GM18870 (cell line): ENCODE measurements around the gene PRSS57.
"Not testable (repeated sequence)": the region's sequence is repeated elsewhere in the genome, so short reads cannot be mapped to it uniquely, and the experiment has no call there.

Experiments used
- ATAC-seq: cut with Tn5 transposase; IDR thresholded peaks from one replicate; pipeline ENCODE4 v1.9.1; 2021; ENCODE audit warnings: moderate library complexity; ENCODE audit not compliant: unreplicated experiment

Gene PRSS57

GRCh38 chr19:698529-698928, 3.3 kb upstream of the PRSS57 start:
- not testable (repeated sequence) for ATAC-seq

DNA sequence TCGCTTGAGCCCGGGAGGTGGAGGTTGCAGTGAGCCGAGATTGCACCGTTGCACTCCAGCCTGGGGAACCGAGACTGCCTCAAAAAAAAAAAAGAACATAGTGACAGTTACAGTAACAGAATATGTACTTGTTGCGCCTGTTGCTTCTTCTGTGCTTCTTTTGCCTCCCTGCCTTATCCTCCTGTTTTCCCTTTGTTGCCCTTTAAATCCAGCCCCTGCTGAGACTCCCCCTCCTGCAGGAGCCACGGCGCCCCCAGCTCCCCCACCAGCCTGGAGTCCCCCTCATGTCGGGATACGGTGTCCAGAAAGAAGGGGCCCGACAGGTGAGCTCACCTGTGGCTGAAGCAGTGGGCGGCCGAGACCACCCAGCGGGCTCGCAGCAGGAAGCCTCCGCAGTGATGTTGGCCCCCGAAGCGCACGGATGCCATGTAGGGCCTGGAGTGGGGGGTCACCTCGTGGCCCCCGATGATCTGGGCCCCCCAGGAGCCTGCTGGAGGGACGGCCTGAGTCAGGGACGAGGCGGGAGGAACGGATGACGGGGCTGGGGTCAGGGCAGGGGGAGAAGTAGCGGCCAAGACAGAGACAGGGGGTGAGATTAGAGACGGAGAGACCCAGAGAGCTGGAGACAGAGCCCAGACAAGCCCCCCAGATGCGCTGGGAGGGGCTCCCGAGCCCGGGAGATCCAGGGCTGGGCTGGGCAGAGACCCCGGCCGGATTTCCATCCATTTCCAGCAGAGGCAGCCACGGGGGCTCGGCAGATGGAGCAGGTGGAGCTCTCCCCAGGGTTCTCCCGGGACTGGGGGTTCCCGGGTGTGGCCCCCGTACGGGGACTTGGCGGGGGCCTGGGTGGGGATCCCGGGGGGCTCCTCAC, 536 bp downstream of the PRSS57 start:
- no peak for ATAC-seq

GRCh38 chr19:690203-690602, 5.0 kb downstream of the PRSS57 start:
- ATAC-seq, result no peak

- ATAC-seq, result no peak
These were observed 6.3 kb downstream of the PRSS57 start for GRCh38 chr19:688992-689391.

- no peak for ATAC-seq
These were observed 7.0 kb downstream of the PRSS57 start for GRCh38 chr19:688214-688613.

GRCh38 chr19:687569-688166, 7.6 kb downstream of the PRSS57 start:
- ATAC-seq, result no peak

GRCh38 chr19:686589-687297, 8.5 kb downstream of the PRSS57 start:
- no peak for ATAC-seq

GRCh38 chr19:685454-685931, 9.8 kb downstream of the PRSS57 start:
- ATAC-seq, result no peak

DNA sequence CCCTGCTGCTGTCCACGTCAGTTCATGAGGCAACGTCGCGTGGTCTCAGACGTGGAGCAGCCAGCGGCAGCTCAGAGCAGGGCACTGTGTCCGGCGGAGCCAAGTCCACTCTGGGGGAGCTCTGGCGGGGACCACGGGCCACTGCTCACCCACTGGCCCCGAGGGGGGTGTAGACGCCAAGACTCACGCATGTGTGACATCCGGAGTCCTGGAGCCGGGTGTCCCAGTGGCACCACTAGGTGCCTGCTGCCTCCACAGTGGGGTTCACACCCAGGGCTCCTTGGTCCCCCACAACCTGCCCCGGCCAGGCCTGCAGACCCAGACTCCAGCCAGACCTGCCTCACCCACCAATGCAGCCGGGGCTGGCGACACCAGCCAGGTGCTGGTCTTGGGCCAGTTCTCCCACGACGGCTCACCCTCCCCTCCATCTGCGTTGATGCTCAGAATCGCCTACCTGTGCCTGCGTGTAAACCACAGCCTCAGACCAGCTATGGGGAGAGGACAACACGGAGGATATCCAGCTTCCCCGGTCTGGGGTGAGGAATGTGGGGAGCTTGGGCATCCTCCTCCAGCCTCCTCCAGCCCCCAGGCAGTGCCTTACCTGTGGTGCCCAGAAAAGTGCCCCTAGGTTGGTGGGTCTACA, 12.5 kb downstream of the PRSS57 start:
- ATAC-seq, result no peak

GRCh38 chr19:681029-682019, 13.9 kb downstream of the PRSS57 start:
- ATAC-seq, result no peak

DNA sequence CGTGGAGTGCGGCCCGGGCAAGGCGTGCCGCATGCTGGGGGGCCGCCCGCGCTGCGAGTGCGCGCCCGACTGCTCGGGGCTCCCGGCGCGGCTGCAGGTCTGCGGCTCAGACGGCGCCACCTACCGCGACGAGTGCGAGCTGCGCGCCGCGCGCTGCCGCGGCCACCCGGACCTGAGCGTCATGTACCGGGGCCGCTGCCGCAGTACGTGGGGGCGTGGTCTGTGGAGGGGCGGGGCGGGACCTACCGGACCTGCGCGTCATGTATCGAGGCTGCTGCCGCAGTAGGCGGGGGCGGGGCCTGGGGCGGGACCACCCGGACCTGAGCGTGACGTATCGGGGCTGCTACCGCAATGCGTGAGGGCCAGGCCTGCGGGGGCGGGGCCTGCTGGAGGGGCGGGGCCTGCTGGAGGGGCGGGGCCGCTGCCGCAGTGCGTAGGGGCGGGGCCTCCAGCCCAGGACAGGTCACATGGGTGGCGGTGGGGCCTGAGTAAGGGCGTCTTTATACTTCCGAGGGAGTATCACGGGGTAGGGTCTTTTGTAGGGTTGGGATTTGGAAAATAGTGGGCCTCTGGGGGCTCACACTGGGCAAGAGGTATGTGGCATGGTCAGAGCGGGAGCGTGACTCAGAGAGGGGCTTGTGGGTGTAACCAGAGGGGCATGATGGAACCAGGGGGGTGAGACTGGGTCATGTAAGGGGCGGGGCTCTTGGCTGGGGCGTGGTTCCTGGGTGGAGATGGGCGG, 14.8 kb downstream of the PRSS57 start:
- peak; percentile 73 for ATAC-seq

DNA sequence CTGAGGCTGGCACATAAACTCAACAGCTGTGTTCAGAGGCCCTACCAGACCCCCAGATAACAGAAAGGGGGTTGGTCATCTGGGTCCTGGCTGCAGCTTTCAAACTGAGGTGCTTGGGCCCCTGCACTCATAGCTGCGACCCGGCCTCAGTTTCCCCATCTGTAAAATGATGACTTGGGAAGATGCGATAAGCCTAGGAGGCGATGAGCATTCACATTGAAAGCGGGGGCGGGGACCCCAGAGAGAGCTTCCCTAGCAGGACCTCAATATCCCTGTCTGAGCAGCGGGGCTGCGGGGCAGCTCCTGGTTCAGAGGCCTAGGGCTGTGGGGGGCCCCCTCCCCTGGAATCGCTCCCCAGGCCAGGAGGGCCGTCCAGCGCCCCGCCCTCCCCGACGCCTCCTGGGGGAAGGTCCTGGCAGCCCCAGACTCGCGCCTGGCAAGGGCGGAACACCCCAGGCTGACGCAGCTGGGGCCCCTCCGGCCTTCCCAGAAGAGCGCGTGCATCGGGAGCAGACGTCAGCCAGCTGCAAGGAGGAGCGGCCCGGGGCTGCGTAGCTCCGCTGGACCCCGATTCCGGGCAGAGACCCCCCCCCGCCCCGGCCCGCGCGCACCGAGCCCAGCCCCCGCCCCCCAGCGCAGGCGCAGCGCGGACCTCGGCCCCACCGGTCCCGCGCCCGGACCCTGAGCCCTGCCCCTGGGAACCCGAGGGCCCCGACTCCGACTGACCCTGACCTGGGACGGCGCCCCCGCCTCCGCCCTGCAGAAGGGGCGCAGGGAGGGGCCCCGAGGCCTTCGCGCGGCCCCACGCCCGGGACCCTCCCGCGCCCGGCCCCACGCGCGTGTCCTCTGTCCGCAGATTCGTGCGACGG, 15.6 kb downstream of the PRSS57 start:
- ATAC-seq, result no peak

DNA sequence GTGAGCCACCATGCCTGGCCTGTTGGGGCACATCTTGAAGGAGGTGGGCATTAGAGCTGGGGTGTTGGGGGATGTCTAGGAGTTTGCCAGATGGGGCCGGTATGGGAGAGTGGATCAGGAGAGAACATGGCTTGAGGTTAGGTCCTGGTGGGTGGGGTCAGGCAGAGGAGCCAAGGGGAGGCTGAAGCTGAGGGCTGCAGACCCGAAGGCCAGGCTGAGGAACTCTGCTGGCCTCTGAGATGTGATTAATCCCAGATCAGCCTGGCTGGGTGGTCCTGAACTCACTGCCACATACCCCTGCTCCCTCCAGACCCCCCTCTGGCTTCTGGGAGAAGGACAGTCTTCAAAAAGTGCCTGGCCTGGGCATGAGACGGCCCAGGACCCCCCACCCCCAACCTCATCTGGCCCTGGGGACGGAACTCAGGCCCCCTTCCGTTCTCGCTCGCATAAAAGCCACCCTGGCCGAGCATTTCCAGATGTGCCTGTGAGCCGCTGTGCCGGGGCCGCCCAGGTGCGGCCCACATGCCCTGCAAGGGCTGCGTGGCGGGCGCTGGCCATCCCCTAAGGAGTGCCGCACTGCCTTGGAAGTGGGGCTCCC, 16.4 kb downstream of the PRSS57 start:
- ATAC-seq, result no peak

GRCh38 chr19:677601-678436, 17.4 kb downstream of the PRSS57 start:
- ATAC-seq, result no peak

- no peak for ATAC-seq
These were observed 18.1 kb downstream of the PRSS57 start for GRCh38 chr19:677201-677600.

GRCh38 chr19:676339-677105, 18.7 kb downstream of the PRSS57 start, which contains the start of gene FSTL3:
TSS of gene FSTL3 (plus strand) at chr19:676392. CDS start at chr19:676424, 32 bp downstream.
- ATAC-seq, result no peak
